OCI-LY7 (cell line): ENCODE results near the gene TXNDC11. TPM values are rescaled to one million over a fixed set of nuclear protein-coding genes. Genes with fewer than 3 reads are reported as not detected.

ENCODE experiments used
- BruUV-seq: library from RNA; stranded (reverse); fragments of 400-500 nt; replicated peaks from 2 replicates; lab custom pipeline; 2021; lab: Mats Ljungman, UMichigan
- CTCF ChIA-PET: fragments of 300-600 bp; sonication (Branson Sonifier 250); formaldehyde crosslinking; loops from one replicate; lab custom pipeline; 2022; ENCODE audit warnings: antibody characterized with exemption; ENCODE audit not compliant: unreplicated experiment; lab: Charles Lee
- POLR2A ChIA-PET: fragments of 300-600 bp; sonication (Branson Sonifier 250); formaldehyde crosslinking; loops from one replicate; lab custom pipeline; 2022; ENCODE audit warnings: antibody characterized with exemption; lab: Charles Lee
- DNase-seq: peaks from one replicate; pipeline ENCODE4 v3.0.0-alpha.2; 2015; ENCODE audit warnings: low spot score
- H2AFZ ChIP-seq: fragments of 200-600 bp; sonication (generic), shearing (Covaris generic); 2 replicates; pipeline ENCODE4 v1.6.1; 2014; ENCODE audit warnings: mild to moderate bottlenecking, antibody characterized with exemption, low read length, moderate library complexity
- H3K27ac ChIP-seq: fragments of 200-600 bp; sonication (generic); 2 replicates; pipeline ENCODE4 v1.5.1; 2014; ENCODE audit warnings: mixed run types, low read depth, mild to moderate bottlenecking, moderate library complexity, low read length, inconsistent platforms; ENCODE audit not compliant: poor library complexity, severe bottlenecking
- H3K36me3 ChIP-seq: fragments of 200-600 bp; sonication (generic); 2 replicates; pipeline ENCODE4 v1.6.1; 2014; ENCODE audit warnings: mild to moderate bottlenecking, antibody characterized with exemption, low read length, moderate library complexity, mixed read lengths; ENCODE audit not compliant: insufficient read depth
- H3K4me1 ChIP-seq: fragments of 200-600 bp; sonication (generic); 2 replicates; pipeline ENCODE4 v1.5.1; 2014; ENCODE audit warnings: mild to moderate bottlenecking, low read length; ENCODE audit not compliant: insufficient read depth, poor library complexity, severe bottlenecking
- H3K4me2 ChIP-seq: fragments of 200-600 bp; sonication (generic); 2 replicates; pipeline ENCODE4 v1.6.1; 2014; ENCODE audit warnings: mild to moderate bottlenecking, low read length
- H3K4me3 ChIP-seq: fragments of 200-600 bp; sonication (generic); 2 replicates; pipeline ENCODE4 v1.5.1; 2014; ENCODE audit warnings: mild to moderate bottlenecking, low read depth, low read length; ENCODE audit not compliant: poor library complexity, severe bottlenecking
- H3K79me2 ChIP-seq: fragments of 200-600 bp; sonication (generic); 2 replicates; pipeline ENCODE4 v1.6.1; 2016; ENCODE audit warnings: low read depth, mild to moderate bottlenecking, low read length, moderate library complexity, mixed read lengths; ENCODE audit not compliant: insufficient read depth
- H3K9me2 ChIP-seq: fragments of 200-600 bp; sonication (generic); 2 replicates; pipeline ENCODE4 v1.6.1; 2016; ENCODE audit warnings: mild to moderate bottlenecking, low read length, mixed read lengths; ENCODE audit not compliant: insufficient read depth
- H3K9me3 ChIP-seq: fragments of 200-600 bp; sonication (generic); 2 replicates; pipeline ENCODE4 v1.6.1; 2014; ENCODE audit warnings: mild to moderate bottlenecking, mixed run types, low read length, mixed read lengths
- H4K20me1 ChIP-seq: fragments of 200-600 bp; sonication (generic); 2 replicates; pipeline ENCODE4 v1.6.1; 2014; ENCODE audit warnings: mild to moderate bottlenecking, antibody characterized with exemption, low read length, moderate library complexity, mixed read lengths; ENCODE audit not compliant: insufficient read depth
- CTCF ChIP-seq: fragments of 200-600 bp; sonication (generic); conservative IDR thresholded peaks from 2 replicates; pipeline ENCODE4 v1.5.1; 2014; ENCODE audit warnings: mild to moderate bottlenecking, antibody characterized with exemption, low read length, moderate library complexity, mixed read lengths
- EZH2phosphoT487 ChIP-seq: fragments of 200-600 bp; sonication (generic); IDR thresholded peaks from 2 replicates; pipeline ENCODE4 v1.6.1; 2018; ENCODE audit warnings: low read depth, borderline replicate concordance, mild to moderate bottlenecking, mixed run types, antibody characterized with exemption, low read length, moderate library complexity, mixed read lengths
- intact Hi-C: fragments of 100-400 bp; cut with micrococcal nuclease; formaldehyde crosslinking; loops from one replicate; pipeline ENCODE4 v1.10.0; 2022; ENCODE audit not compliant: unreplicated experiment
- total RNA-seq, 2 experiments: library from RNA; depleted of rRNA in 1 of 2; stranded (reverse); fragments of >200 nt in 1 of 2; shearing (Covaris generic) in 1 of 2; gene quantifications; 2 replicates each; pipeline ENCODE4 v1.2.3, GENCODE V29; 2014 to 2022

The TXNDC11 gene
- total RNA-seq, 2 experiments from 2014 or later: 88.6 to 96.0 TPM

GRCh38 chr16:11719171-11719570 lies 23.5 kb downstream of the TXNDC11 start:
- Histone ChIP-seq H3K4me1 (peaks cover 72% of the 10 kb centered on the region), H2AFZ (no peak overlapping the region), H3K4me2 (no peak overlapping the region), H3K79me2 (peaks cover 14% of the 10 kb centered on the region; the same call in 1 of the 2 replicates), H3K9me2 (no peaks in the 10 kb centered on the region), H3K9me3 (no peaks in the 10 kb centered on the region), H3K27ac (peak overlapping the region; percentile 62), H3K36me3 (peaks cover 82% of the 10 kb centered on the region), H3K4me3 (no peak overlapping the region), H4K20me1 (no peaks in the 10 kb centered on the region)
- TF ChIP-seq EZH2phosphoT487 (no peak), CTCF (no peak)
- ChIA-PET POLR2A (interaction anchor here (0.6 to 2.1 kb wide), 6 partner anchors 10 to 239 kb away, joined by 3 to 8 read pairs (median 4); no protein-coding TSS in a partner anchor), CTCF (no interaction called here)
- DNase-seq: no peak
- BruUV-seq: TSS peak; percentile 26
- intact Hi-C loops: loop anchor here (2.0 kb wide), 1 partner anchor 22 kb away; no protein-coding TSS in a partner anchor

- H3K36me3 ChIP-seq: peaks cover 82% of the 10 kb centered on the region
- POLR2A ChIA-PET: interaction anchor here (0.6 to 2.1 kb wide), 8 partner anchors 12 to 319 kb away, joined by 3 to 8 read pairs (median 4); no protein-coding TSS in a partner anchor
- H3K4me3 ChIP-seq: peak overlapping the region; percentile 30
- intact Hi-C loops: loop anchor here (2.0 kb wide), 1 partner anchor 23 kb away; no protein-coding TSS in a partner anchor
- H3K4me1 ChIP-seq: peaks cover 64% of the 10 kb centered on the region
- H2AFZ ChIP-seq: no peak overlapping the region
- BruUV-seq: no TSS peak
- no peaks in the 10 kb centered on the region for H4K20me1 ChIP-seq
- H3K9me2 ChIP-seq: no peaks in the 10 kb centered on the region
- peak; percentile 64 for DNase-seq
- no peak for TF ChIP-seq CTCF
- TF ChIP-seq EZH2phosphoT487: no peak
- peaks cover 14% of the 10 kb centered on the region; the same call in 1 of the 2 replicates for H3K79me2 ChIP-seq
- H3K4me2 ChIP-seq: peak overlapping the region; percentile 63
- CTCF ChIA-PET: interaction anchor here (0.5 kb wide), 1 partner anchor 40 kb away, joined by 3 read pairs; no protein-coding TSS in a partner anchor
- peak overlapping the region; percentile 62 for H3K27ac ChIP-seq
- no peaks in the 10 kb centered on the region for H3K9me3 ChIP-seq
Observed at GRCh38 chr16:11717811-11718210, 24.8 kb downstream of the TXNDC11 start.

GRCh38 chr16:11716336-11716735 lies 26.3 kb downstream of the TXNDC11 start:
- no peaks in the 10 kb centered on the region for H3K9me2 ChIP-seq
- no peak for TF ChIP-seq CTCF
- TF ChIP-seq EZH2phosphoT487: no peak
- H3K79me2 ChIP-seq: peaks cover 14% of the 10 kb centered on the region; the same call in 1 of the 2 replicates
- BruUV-seq: no TSS peak
- ChIA-PET POLR2A (interaction anchor here (0.6 kb wide), 1 partner anchor 161 kb away, joined by 3 read pairs; no protein-coding TSS in a partner anchor), CTCF (interaction anchor here (1.3 kb wide), 1 partner anchor 94 kb away, joined by 3 read pairs; no protein-coding TSS in a partner anchor)
- no peak for DNase-seq
- H4K20me1 ChIP-seq: no peaks in the 10 kb centered on the region
- intact Hi-C loops: no loop called here
- peaks cover 73% of the 10 kb centered on the region for H3K36me3 ChIP-seq
- peak overlapping the region; percentile 54 for H3K27ac ChIP-seq
- no peak overlapping the region for H2AFZ ChIP-seq
- H3K4me1 ChIP-seq: peaks cover 67% of the 10 kb centered on the region
- no peak overlapping the region for H3K4me3 ChIP-seq
- H3K4me2 ChIP-seq: peak overlapping the region; percentile 48
- H3K9me3 ChIP-seq: no peaks in the 10 kb centered on the region
